GM06990 (cell line): ENCODE data around the gene PCGF3.

Experiments
- DNase-seq: peaks from one replicate; pipeline ENCODE4 v3.0.0-alpha.2; 2011; ENCODE audit not compliant: insufficient read length; ENCODE audit errors: extremely low read depth
- H3K27me3 ChIP-seq: replicated peaks from 2 replicates; pipeline ENCODE4 v1.6.0; 2011; ENCODE audit warnings: low read length; ENCODE audit not compliant: control insufficient read depth, insufficient read depth
- H3K36me3 ChIP-seq: 2 replicates; pipeline ENCODE4 v1.5.1; 2011; ENCODE audit warnings: low read length; ENCODE audit not compliant: control insufficient read depth, insufficient read depth
- H3K4me3 ChIP-seq: replicated peaks from 2 replicates; pipeline ENCODE4 v1.5.1; 2011; ENCODE audit warnings: low read depth, mild to moderate bottlenecking, control low read depth, low read length
- CTCF ChIP-seq: IDR thresholded peaks from 2 replicates; pipeline ENCODE4 v1.5.1; 2011; ENCODE audit warnings: low read length, control low read depth, mild to moderate bottlenecking, inconsistent platforms; ENCODE audit not compliant: insufficient read depth, poor library complexity, severe bottlenecking

The PCGF3 gene

DNA sequence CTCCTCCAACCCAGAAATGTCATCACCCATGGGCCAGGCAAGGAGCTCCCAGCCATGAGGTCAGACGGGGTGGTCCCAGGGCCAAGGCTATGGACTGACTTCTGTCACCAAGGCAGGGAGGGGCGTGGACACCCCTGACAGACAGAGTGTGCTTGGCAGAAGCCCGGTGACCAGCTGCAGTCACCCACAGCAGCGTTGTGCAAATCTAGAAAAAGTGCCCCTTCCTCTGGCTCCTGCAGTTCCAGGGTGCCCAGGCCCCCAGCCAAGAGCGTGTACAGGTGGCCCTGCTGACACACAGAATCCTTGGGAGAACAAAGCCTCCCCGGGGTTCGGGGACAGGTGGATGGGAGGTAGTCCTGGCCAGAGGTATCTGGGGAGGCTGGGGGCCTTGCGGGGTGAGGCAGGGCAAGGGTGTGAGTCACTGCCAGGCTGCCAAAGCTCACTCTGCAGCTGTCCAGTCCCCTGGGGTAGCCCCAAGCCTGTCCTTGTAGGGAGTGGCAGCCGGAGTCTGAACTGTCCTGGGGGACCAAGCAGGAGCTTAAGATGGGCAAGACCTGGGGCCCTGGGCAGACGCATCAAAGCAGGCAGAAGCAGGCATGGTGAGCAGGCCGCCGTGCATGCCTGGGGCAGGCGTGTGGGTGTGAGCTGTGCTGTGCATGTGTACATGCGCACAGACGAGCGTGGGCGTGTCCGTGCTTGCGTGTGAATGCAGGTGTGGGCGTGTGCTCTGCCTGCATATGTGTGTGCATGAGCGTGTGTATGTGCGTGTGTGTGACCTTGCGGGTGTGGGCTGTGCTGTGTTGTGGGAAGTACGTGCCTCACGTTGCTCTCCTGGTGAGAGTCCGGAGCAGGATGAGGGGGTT lies 28.0 kb upstream of the PCGF3 start:
- no peaks in the 10 kb centered on the region for H3K36me3 ChIP-seq
- no peak for TF ChIP-seq CTCF

GRCh38 chr4:678331-679103 lies 27.1 kb upstream of the PCGF3 start:
- TF ChIP-seq CTCF = no peak
- H3K27me3 ChIP-seq = no peaks in the 10 kb centered on the region
- DNase-seq = no peak
- H3K4me3 ChIP-seq = no peak overlapping the region
- no peaks in the 10 kb centered on the region for H3K36me3 ChIP-seq

More for the DNA sequence above, 28.0 kb upstream of the PCGF3 start:
- no peak overlapping the region for H3K4me3 ChIP-seq
- H3K27me3 ChIP-seq = no peaks in the 10 kb centered on the region
- no peak for DNase-seq

- Histone ChIP-seq H3K27me3 (no peaks in the 10 kb centered on the region), H3K4me3 (no peak overlapping the region), H3K36me3 (no peaks in the 10 kb centered on the region)
- no peak for DNase-seq
- TF ChIP-seq CTCF = no peak
Observed at GRCh38 chr4:679104-679481, 26.5 kb upstream of the PCGF3 start.

GRCh38 chr4:679629-680028 lies 26.0 kb upstream of the PCGF3 start:
- DNase-seq = no peak
- Histone ChIP-seq H3K4me3 (no peak overlapping the region), H3K36me3 (no peaks in the 10 kb centered on the region), H3K27me3 (no peaks in the 10 kb centered on the region)
- no peak for TF ChIP-seq CTCF

- Histone ChIP-seq H3K36me3 (no peaks in the 10 kb centered on the region), H3K27me3 (no peaks in the 10 kb centered on the region), H3K4me3 (no peak overlapping the region)
- DNase-seq = no peak
- TF ChIP-seq CTCF = no peak
Observed at GRCh38 chr4:680091-680490, 25.5 kb upstream of the PCGF3 start.
